Keratinocyte (primary cell): ENCODE measurements around the gene SRD5A1. TPM values are rescaled to one million over a fixed set of nuclear protein-coding genes. Genes with fewer than 3 reads are reported as not detected.

Experiments used
- DNase-seq: peaks from one replicate; pipeline ENCODE4 v3.0.0-alpha.2; 2011; ENCODE audit warnings: low read depth, missing footprints, low spot score
- FAIRE-seq: peaks from 2 replicates; lab custom pipeline; 2011; peaks lifted over from hg19 to GRCh38; lab: Jason Lieb, UNC
- H2AFZ ChIP-seq: 2 replicates; pipeline ENCODE4 v1.6.0; 2012; ENCODE audit warnings: low read length, control low read depth, inconsistent platforms; ENCODE audit not compliant: control insufficient read depth
- H3K27ac ChIP-seq: 2 replicates; pipeline ENCODE4 v1.5.1; 2011; ENCODE audit warnings: low read length; ENCODE audit not compliant: control insufficient read depth, insufficient read depth
- H3K27me3 ChIP-seq: 3 replicates; pipeline ENCODE4 v1.6.0; 2011; ENCODE audit warnings: low read length; ENCODE audit not compliant: control insufficient read depth, insufficient read depth; ENCODE audit errors: extremely low read depth
- H3K36me3 ChIP-seq, 2 experiments: 2 replicates in 1 of 2; 3 replicates in 1 of 2; pipeline ENCODE4 v1.5.1; 2011; ENCODE audit warnings: low read length in 2 of 2, mild to moderate bottlenecking in 1 of 2; ENCODE audit not compliant: control insufficient read depth in 2 of 2, insufficient read depth in 2 of 2; ENCODE audit errors: extremely low read depth in 1 of 2
- H3K4me1 ChIP-seq: 3 replicates; pipeline ENCODE4 v1.5.1; 2011; ENCODE audit warnings: low read length; ENCODE audit not compliant: control insufficient read depth, insufficient read depth; ENCODE audit errors: extremely low read depth
- H3K4me2 ChIP-seq: 3 replicates; pipeline ENCODE4 v1.6.0; 2011; ENCODE audit warnings: low read depth, low read length; ENCODE audit not compliant: control insufficient read depth, insufficient read depth; ENCODE audit errors: extremely low read depth
- H3K4me3 ChIP-seq, 3 experiments: fragments of 200-600 bp in 1 of 3; sonication (generic) in 1 of 3; 2 replicates in 2 of 3; 3 replicates in 1 of 3; pipeline ENCODE4 v1.5.1; 2011 to 2016; ENCODE audit warnings: low read length in 3 of 3, mild to moderate bottlenecking in 3 of 3, control low read depth in 2 of 3, inconsistent platforms in 1 of 3, low read depth in 1 of 3, mixed read lengths in 1 of 3, mixed run types in 1 of 3, moderate library complexity in 1 of 3; ENCODE audit not compliant: control insufficient read depth in 2 of 3, insufficient read depth in 2 of 3; ENCODE audit errors: extremely low read depth in 1 of 3
- H3K79me2 ChIP-seq: 2 replicates; pipeline ENCODE4 v1.6.0; 2012; ENCODE audit warnings: low read length; ENCODE audit not compliant: control insufficient read depth, insufficient read depth
- H3K9ac ChIP-seq: 3 replicates; pipeline ENCODE4 v1.6.0; 2011; ENCODE audit warnings: low read length; ENCODE audit not compliant: control insufficient read depth, insufficient read depth; ENCODE audit errors: extremely low read depth
- H3K9me1 ChIP-seq: 3 replicates; pipeline ENCODE4 v1.6.0; 2011; ENCODE audit warnings: low read length; ENCODE audit not compliant: control insufficient read depth, insufficient read depth; ENCODE audit errors: extremely low read depth
- H3K9me3 ChIP-seq: 2 replicates; pipeline ENCODE4 v1.5.1; 2012; ENCODE audit warnings: low read depth, low read length; ENCODE audit not compliant: control insufficient read depth
- H4K20me1 ChIP-seq: 3 replicates; pipeline ENCODE4 v1.6.0; 2011; ENCODE audit warnings: low read length; ENCODE audit not compliant: control insufficient read depth, insufficient read depth; ENCODE audit errors: extremely low read depth
- EZH2 ChIP-seq: IDR thresholded peaks from one replicate; pipeline ENCODE4 v1.6.1; 2012; ENCODE audit warnings: inconsistent platforms, mild to moderate bottlenecking, low read length, moderate library complexity
- dilution Hi-C: fragments of 300-500 bp; cut with MboI; formaldehyde crosslinking; loops from one replicate; pipeline ENCODE4 v1.7.0; 2020; ENCODE audit warnings: low sequenced_read_pairs; ENCODE audit not compliant: extremely low pct_ligation_motif_present
- polyA plus RNA-seq, 5 experiments: library from polyadenylated mRNA; depleted of rRNA in 3 of 5; stranded (reverse) in 3 of 5; stranded (forward) in 1 of 5; unstranded in 1 of 5; fragments of >200 nt; gene quantifications; 1 replicate in 1 of 5; 2 replicates in 3 of 5; 3 replicates in 1 of 5; pipeline versions ENCODE4 v1.2.1 to v1.2.3, GENCODE V29; 2011 to 2012; ENCODE audit warnings: missing spikeins in 2 of 5, low read depth in 1 of 5, low replicate concordance in 1 of 5
- TF ChIP-seq, protein P1 (sequence below), 3 experiments: IDR thresholded peaks in 1 of 3; conservative IDR thresholded peaks in 1 of 3; optimal IDR thresholded peaks in 1 of 3; 2 replicates in 2 of 3; 3 replicates in 1 of 3; pipeline versions ENCODE3 to v1.5.1; 2011; ENCODE audit warnings: low read length in 3 of 3, mild to moderate bottlenecking in 3 of 3, moderate library complexity in 2 of 3, control low read depth in 1 of 3, inconsistent platforms in 1 of 3; ENCODE audit not compliant: insufficient read depth in 2 of 3; ENCODE audit errors: extremely low read depth in 1 of 3

Gene SRD5A1
- polyA plus RNA-seq, 1 donor (not counting 4 experiments of a cell fraction or from before 2014, with no cell fraction given): 35.4 TPM

DNA sequence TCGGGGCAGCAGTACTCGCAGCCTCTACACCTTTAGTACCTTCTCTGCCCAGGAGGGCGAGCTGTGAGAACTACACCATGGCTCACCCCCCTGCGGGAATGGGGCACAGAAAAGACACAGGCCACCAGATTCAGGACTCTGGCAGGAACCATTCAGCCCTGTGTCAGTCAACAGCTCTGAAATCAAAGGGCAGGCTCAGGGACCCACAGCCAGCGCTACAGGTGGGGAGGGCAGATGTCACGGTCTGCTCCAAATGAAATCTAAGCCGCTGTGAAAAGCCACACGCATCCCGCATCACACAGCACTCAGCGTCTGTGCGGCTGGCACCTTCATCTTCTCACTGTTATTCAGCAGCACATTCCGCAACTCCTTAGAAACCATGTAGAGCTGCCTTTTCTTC, 28.3 kb upstream of the SRD5A1 start:
- TF ChIP-seq, protein P1, sequence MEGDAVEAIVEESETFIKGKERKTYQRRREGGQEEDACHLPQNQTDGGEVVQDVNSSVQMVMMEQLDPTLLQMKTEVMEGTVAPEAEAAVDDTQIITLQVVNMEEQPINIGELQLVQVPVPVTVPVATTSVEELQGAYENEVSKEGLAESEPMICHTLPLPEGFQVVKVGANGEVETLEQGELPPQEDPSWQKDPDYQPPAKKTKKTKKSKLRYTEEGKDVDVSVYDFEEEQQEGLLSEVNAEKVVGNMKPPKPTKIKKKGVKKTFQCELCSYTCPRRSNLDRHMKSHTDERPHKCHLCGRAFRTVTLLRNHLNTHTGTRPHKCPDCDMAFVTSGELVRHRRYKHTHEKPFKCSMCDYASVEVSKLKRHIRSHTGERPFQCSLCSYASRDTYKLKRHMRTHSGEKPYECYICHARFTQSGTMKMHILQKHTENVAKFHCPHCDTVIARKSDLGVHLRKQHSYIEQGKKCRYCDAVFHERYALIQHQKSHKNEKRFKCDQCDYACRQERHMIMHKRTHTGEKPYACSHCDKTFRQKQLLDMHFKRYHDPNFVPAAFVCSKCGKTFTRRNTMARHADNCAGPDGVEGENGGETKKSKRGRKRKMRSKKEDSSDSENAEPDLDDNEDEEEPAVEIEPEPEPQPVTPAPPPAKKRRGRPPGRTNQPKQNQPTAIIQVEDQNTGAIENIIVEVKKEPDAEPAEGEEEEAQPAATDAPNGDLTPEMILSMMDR (optimal IDR thresholded peaks at IDR 0.05 in 1 of 3, IDR thresholded peaks at IDR 0.05 in 1 of 3, conservative IDR thresholded peaks at IDR 0.05 in 1 of 3; ENCODE audit: extremely low read depth in 1 of 3, insufficient read depth in 2 of 3, low read length in 3 of 3): no peak
- no peak for TF ChIP-seq EZH2
- H3K9me1 ChIP-seq: no peaks in the 10 kb centered on the region
- H3K4me1 ChIP-seq: no peaks in the 10 kb centered on the region
- peaks cover 2% of the 10 kb centered on the region for H4K20me1 ChIP-seq
- H3K79me2 ChIP-seq: peaks cover 9% of the 10 kb centered on the region
- no peak overlapping the region for H3K4me2 ChIP-seq
- H3K9ac ChIP-seq: no peak overlapping the region
- FAIRE-seq (no peak), DNase-seq (no peak)
- H2AFZ ChIP-seq: no peak overlapping the region
- H3K27ac ChIP-seq: no peak overlapping the region
- H3K9me3 ChIP-seq: no peaks in the 10 kb centered on the region
- H3K4me3 ChIP-seq: no peak overlapping the region
- H3K27me3 ChIP-seq: no peaks in the 10 kb centered on the region
- peaks cover 41 to 44% of the 10 kb centered on the region in 2 experiments for H3K36me3 ChIP-seq
- dilution Hi-C loops: no loop called here

DNA sequence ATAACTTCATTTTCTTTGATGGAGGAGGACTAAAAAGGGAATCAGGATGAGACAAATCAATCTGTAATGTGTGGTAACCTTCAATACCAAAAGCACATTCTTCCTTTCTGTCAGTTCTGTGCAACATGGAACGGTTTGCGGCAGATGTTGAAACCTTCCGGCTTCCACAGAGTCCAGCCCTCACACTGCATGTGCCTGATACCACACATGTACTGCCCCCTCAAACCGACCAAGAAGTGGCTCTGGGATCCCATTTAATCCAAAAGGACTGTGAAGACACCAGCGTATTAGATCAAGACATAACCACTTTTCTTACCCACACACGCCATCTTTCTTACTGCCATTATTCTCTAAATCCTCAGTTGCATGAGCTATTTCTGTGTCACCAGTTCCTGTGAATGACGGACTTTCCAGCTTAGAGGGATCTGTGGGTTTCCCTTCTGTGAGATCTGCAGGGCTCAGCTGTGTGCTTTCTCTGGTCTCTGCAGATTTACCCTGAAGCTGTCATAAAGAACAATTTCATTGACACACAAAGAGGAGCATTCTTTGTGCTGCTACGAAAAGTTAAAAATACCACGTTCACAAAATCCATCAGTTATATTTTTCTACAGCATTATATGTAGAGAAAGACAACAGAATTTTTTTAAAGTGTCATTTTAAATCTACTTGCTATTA, 26.2 kb upstream of the SRD5A1 start:
- DNase-seq (no peak), FAIRE-seq (no peak)
- Histone ChIP-seq H3K27me3 (no peaks in the 10 kb centered on the region), H3K4me1 (no peaks in the 10 kb centered on the region), H2AFZ (no peak overlapping the region), H3K9me3 (no peaks in the 10 kb centered on the region), H3K9ac (no peak overlapping the region), H3K9me1 (no peaks in the 10 kb centered on the region), H4K20me1 (peaks cover 10% of the 10 kb centered on the region), H3K4me3 (no peak overlapping the region), H3K27ac (no peak overlapping the region), H3K36me3 (peaks cover 43 to 50% of the 10 kb centered on the region in 2 experiments), H3K4me2 (no peak overlapping the region), H3K79me2 (peaks cover 17% of the 10 kb centered on the region)
- TF ChIP-seq, protein P1 (optimal IDR thresholded peaks at IDR 0.05 in 1 of 3, IDR thresholded peaks at IDR 0.05 in 1 of 3, conservative IDR thresholded peaks at IDR 0.05 in 1 of 3; ENCODE audit: extremely low read depth in 1 of 3, insufficient read depth in 2 of 3, low read length in 3 of 3): no peak
- TF ChIP-seq EZH2: no peak
- dilution Hi-C loops: no loop called here
